OCI-LY3 (cell line): Measurements from ENCODE around the gene PIP5K1C.

Experiments
- CTCF ChIP-seq: fragments of 200-600, 300-600 bp; sonication (generic); IDR thresholded peaks from 2 replicates; pipeline ENCODE4 v1.5.1; 2014; ENCODE audit warnings: antibody characterized with exemption, low read length, low read depth
- EZH2phosphoT487 ChIP-seq: fragments of 200-600 bp; shearing (Covaris generic); IDR thresholded peaks from 2 replicates; pipeline ENCODE4 v1.6.1; 2018; ENCODE audit warnings: antibody characterized with exemption, mixed run types, low read depth

- no peak for TF ChIP-seq CTCF
- no peak for TF ChIP-seq EZH2phosphoT487
Measured at GRCh38 chr19:3590991-3591659, 109.1 kb downstream of the PIP5K1C start.
